ENCODE results near the gene C1orf50. TPM values are rescaled to one million over a fixed set of nuclear protein-coding genes. Genes with fewer than 3 reads are reported as not detected.

The C1orf50 gene
- total and polyA plus RNA-seq, 2 experiments from 2014 or later, result 2.7 to 8.1 TPM

DNA sequence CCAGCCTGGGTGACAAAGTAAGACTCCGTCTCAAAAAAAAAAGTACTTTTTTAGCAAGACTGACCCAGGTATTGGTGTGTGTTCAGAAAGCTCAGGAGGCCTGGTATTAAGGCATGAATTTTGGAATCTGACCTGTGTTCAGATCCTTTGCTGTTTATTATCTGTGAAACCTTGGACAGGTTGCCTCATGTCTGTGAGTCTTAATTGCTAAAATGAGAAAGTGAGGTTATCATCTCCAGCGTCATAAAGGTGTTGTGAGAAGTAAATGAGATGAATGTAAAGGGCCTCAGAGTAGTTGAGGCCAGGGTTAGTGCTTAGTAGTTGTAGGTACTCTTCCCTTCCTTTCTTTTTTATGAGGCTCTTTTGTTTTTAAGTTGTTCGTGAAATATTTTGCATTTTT lies 2.8 kb downstream of the C1orf50 start:
- Histone ChIP-seq H3K4me2 (ENCODE audit: unreplicated experiment) (no peak overlapping the region), H2AFZ (no peak overlapping the region), H3K79me2 (ENCODE audit: insufficient read depth) (peaks cover 84% of the 10 kb centered on the region), H3K36me3 (ENCODE audit: low read depth) (no peaks in the 10 kb centered on the region), H3K9ac (no peak overlapping the region), H3K27me3 (replicated peaks; ENCODE audit: insufficient read depth) (no peaks in the 10 kb centered on the region), H3K4me1 (ENCODE audit: insufficient read depth) (peaks cover 9% of the 10 kb centered on the region), H4K20me1 (ENCODE audit: insufficient read depth) (no peaks in the 10 kb centered on the region), H3K9me3 (ENCODE audit: low read depth) (no peaks in the 10 kb centered on the region), H3K27ac (no peak overlapping the region), H3F3A (ENCODE audit: insufficient read depth) (peaks cover 20% of the 10 kb centered on the region), H3K9me2 (ENCODE audit: insufficient read depth) (no peaks in the 10 kb centered on the region), H3K4me3 (no peak overlapping the region)
- 83 to 94% methylated on average over 3 of the region's 3 CpGs for WGBS, 2 experiments (ENCODE audit: low coverage in 1 of 2, low lambda C conversion rate in 2 of 2, missing lambda C conversion rate in 2 of 2)
- in situ Hi-C loops (cut with MboI), result loop anchor here (10.0 kb wide), 1 partner anchor 305 kb away; no protein-coding TSS in a partner anchor
- TF ChIP-seq EZH2 (IDR thresholded peaks at IDR 0.05; ENCODE audit: insufficient read depth, poor library complexity, severe bottlenecking) (no peak), EZH2phosphoT487 (IDR thresholded peaks at IDR 0.05; ENCODE audit: insufficient read depth, low read depth) (no peak)
- DNase-seq, result no peak

DNA sequence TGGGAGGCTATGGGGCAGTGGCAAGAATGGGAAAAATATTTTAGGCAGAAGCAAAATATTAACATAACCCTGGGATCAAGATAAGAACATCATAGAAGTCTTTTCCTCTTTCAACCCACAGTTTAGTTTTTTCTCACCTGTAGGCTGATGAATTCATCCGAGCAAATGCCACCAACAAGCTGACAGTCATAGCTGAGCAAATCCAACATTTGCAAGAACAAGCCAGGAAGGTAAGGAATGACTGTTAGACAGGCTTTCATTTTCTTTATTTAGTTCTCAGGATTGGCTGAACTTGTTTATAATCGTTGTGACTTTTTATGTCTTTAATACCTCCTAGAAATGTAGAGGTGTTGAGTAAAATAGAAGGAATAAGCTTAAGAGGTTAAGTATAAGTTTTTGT lies 6.4 kb downstream of the C1orf50 start:
- H3K27me3 ChIP-seq (replicated peaks; ENCODE audit: insufficient read depth), result no peaks in the 10 kb centered on the region
- no peaks in the 10 kb centered on the region for H3K9me3 ChIP-seq (ENCODE audit: low read depth)
- H3K36me3 ChIP-seq (ENCODE audit: low read depth), result peaks cover 13% of the 10 kb centered on the region
- H3K27ac ChIP-seq, result no peak overlapping the region
- no peak overlapping the region for H3K4me3 ChIP-seq
- H3K9ac ChIP-seq, result no peak overlapping the region
- in situ Hi-C loops (cut with MboI), result loop anchor here (10.0 kb wide), 1 partner anchor 301 kb away; no protein-coding TSS in a partner anchor
- H3F3A ChIP-seq (ENCODE audit: insufficient read depth), result 0 out of 2 replicates have a peak, but pooled peaks cover 7% of the 10 kb centered on the region
- H3K4me1 ChIP-seq (ENCODE audit: insufficient read depth), result peaks cover 1% of the 10 kb centered on the region
- peaks cover 51% of the 10 kb centered on the region for H3K79me2 ChIP-seq (ENCODE audit: insufficient read depth)
- H4K20me1 ChIP-seq (ENCODE audit: insufficient read depth), result no peaks in the 10 kb centered on the region
- H3K9me2 ChIP-seq (ENCODE audit: insufficient read depth), result no peaks in the 10 kb centered on the region
- H2AFZ ChIP-seq, result no peak overlapping the region
- 49 to 50% methylated on average over 2 of the region's 2 CpGs for WGBS, 2 experiments (ENCODE audit: low coverage in 1 of 2, low lambda C conversion rate in 2 of 2, missing lambda C conversion rate in 2 of 2)
- H3K4me2 ChIP-seq (ENCODE audit: unreplicated experiment), result no peak overlapping the region
- TF ChIP-seq EZH2phosphoT487 (IDR thresholded peaks at IDR 0.05; ENCODE audit: insufficient read depth, low read depth) (no peak), EZH2 (IDR thresholded peaks at IDR 0.05; ENCODE audit: insufficient read depth, poor library complexity, severe bottlenecking) (no peak)
- DNase-seq, result no peak

DNA sequence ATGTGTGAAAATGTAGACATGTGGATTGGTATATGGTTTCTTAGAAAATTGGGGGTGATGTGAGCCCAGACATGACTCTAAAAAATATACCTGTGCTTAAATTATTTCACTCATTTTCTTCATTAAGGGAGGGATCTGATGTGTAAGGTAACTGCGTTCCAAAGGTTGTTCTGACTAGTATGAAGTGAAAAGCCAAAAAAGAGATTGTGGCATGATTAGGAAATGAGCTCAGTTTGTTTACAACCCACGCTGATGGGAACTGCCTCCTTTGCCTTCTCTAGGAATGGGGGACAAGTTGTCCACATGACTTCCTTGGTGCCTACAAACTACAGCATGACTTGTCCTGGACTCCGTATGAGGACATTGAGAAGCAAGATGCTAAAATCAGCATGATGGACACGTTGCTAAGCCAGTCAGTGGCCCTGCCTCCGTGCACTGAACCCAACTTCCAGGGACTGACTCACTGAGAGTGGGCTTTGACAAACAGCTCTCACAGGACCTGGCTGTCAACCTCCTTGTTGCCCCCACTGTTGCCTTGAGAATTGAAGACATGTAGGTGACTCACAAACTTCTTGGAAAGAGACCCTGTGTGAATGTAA lies 8.0 kb downstream of the C1orf50 start:
- Histone ChIP-seq H3K9ac (no peak overlapping the region), H4K20me1 (ENCODE audit: insufficient read depth) (no peaks in the 10 kb centered on the region), H3K4me2 (ENCODE audit: unreplicated experiment) (no peak overlapping the region), H3K9me3 (ENCODE audit: low read depth) (no peaks in the 10 kb centered on the region), H3F3A (ENCODE audit: insufficient read depth) (0 out of 2 replicates have a peak, but pooled peaks cover 7% of the 10 kb centered on the region), H3K4me3 (no peak overlapping the region), H3K36me3 (ENCODE audit: low read depth) (peaks cover 18% of the 10 kb centered on the region), H3K79me2 (ENCODE audit: insufficient read depth) (peaks cover 35% of the 10 kb centered on the region), H3K9me2 (ENCODE audit: insufficient read depth) (no peaks in the 10 kb centered on the region), H3K27me3 (replicated peaks; ENCODE audit: insufficient read depth) (no peaks in the 10 kb centered on the region), H2AFZ (no peak overlapping the region), H3K27ac (no peak overlapping the region), H3K4me1 (ENCODE audit: insufficient read depth) (no peaks in the 10 kb centered on the region)
- no peak for DNase-seq
- 68 to 74% methylated on average over 5 of the region's 5 CpGs for WGBS, 2 experiments (ENCODE audit: low coverage in 1 of 2, low lambda C conversion rate in 2 of 2, missing lambda C conversion rate in 2 of 2)
- in situ Hi-C loops (cut with MboI), result loop anchor here (10.0 kb wide), 1 partner anchor 300 kb away; no protein-coding TSS in a partner anchor
- TF ChIP-seq EZH2 (IDR thresholded peaks at IDR 0.05; ENCODE audit: insufficient read depth, poor library complexity, severe bottlenecking), result no peak
- TF ChIP-seq EZH2phosphoT487 (IDR thresholded peaks at IDR 0.05; ENCODE audit: insufficient read depth, low read depth), result no peak

DNA sequence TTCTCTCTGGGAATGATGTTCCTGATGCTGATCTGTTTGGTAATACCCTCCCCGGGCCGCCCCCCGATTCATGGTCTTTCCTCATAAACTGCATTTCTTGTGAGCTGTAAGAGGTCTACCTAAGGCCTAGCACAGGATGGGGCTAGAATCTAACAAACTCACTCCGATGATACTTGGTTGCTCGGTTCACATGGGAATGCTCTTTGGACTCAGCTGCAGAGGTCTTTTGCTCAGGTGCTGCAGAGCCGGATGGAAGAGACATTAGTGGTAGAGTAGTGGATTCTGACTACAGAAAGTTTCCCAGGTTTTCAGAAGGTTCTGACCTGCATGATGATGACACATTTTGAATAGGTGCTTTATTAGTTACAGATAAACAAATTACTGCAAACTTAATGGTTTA lies 9.5 kb downstream of the C1orf50 start:
- no peak overlapping the region for H2AFZ ChIP-seq
- no peaks in the 10 kb centered on the region for H4K20me1 ChIP-seq (ENCODE audit: insufficient read depth)
- TF ChIP-seq EZH2 (IDR thresholded peaks at IDR 0.05; ENCODE audit: insufficient read depth, poor library complexity, severe bottlenecking) (no peak), EZH2phosphoT487 (IDR thresholded peaks at IDR 0.05; ENCODE audit: insufficient read depth, low read depth) (no peak)
- H3K79me2 ChIP-seq (ENCODE audit: insufficient read depth), result peaks cover 21% of the 10 kb centered on the region
- 0 out of 2 replicates have a peak, but pooled peaks cover 7% of the 10 kb centered on the region for H3F3A ChIP-seq (ENCODE audit: insufficient read depth)
- no peaks in the 10 kb centered on the region for H3K9me3 ChIP-seq (ENCODE audit: low read depth)
- no peak overlapping the region for H3K9ac ChIP-seq
- H3K4me1 ChIP-seq (ENCODE audit: insufficient read depth), result no peaks in the 10 kb centered on the region
- no peak overlapping the region for H3K4me3 ChIP-seq
- no peak for DNase-seq
- in situ Hi-C loops (cut with MboI), result loop anchor here (10.0 kb wide), 1 partner anchor 298 kb away; no protein-coding TSS in a partner anchor
- no peaks in the 10 kb centered on the region for H3K27me3 ChIP-seq (replicated peaks; ENCODE audit: insufficient read depth)
- no peak overlapping the region for H3K4me2 ChIP-seq (ENCODE audit: unreplicated experiment)
- peaks cover 19% of the 10 kb centered on the region for H3K36me3 ChIP-seq (ENCODE audit: low read depth)
- no peak overlapping the region for H3K27ac ChIP-seq
- no peaks in the 10 kb centered on the region for H3K9me2 ChIP-seq (ENCODE audit: insufficient read depth)
- 79 to 89% methylated on average over 6 of the region's 6 CpGs for WGBS, 2 experiments (ENCODE audit: low coverage in 1 of 2, low lambda C conversion rate in 2 of 2, missing lambda C conversion rate in 2 of 2)
